Measurements from ENCODE around the gene ATG9A. TPM values are rescaled to one million over a fixed set of nuclear protein-coding genes. Genes with fewer than 3 reads are reported as not detected.
A peak's percentile ranks its signal among the peaks of the same experiment; 100 is the strongest.

Gene ATG9A
- total and polyA plus RNA-seq, 2 of the 8 experiments (the other 6 are each of a cell fraction or from before 2014, with no cell fraction given), result 43.6 to 66.8 TPM

- TF ChIP-seq SIRT6 (IDR thresholded peaks at IDR 0.05; ENCODE audit: low read length) (no peak), ASH2L (IDR thresholded peaks at IDR 0.05; ENCODE audit: low read length) (peak; percentile 60), SUZ12 (IDR thresholded peaks at IDR 0.05; ENCODE audit: low read length) (no peak; the same call in 1 of the 2 replicates), EZH2 (IDR thresholded peaks at IDR 0.05; ENCODE audit: low read depth, low read length, severe bottlenecking) (no peak), RNF2 (IDR thresholded peaks at IDR 0.05; ENCODE audit: borderline replicate concordance, low read depth, low read length, missing control alignments, poor library complexity, severe bottlenecking) (no peak), TAF7 (optimal IDR thresholded peaks at IDR 0.05; ENCODE audit: borderline replicate concordance, low read depth, low read length) (peak; percentile 49), JUN (IDR thresholded peaks at IDR 0.05; ENCODE audit: low read depth, low read length) (no peak), TBP (IDR thresholded peaks at IDR 0.05; ENCODE audit: low read depth, low read length) (peak; percentile 72), NANOG (IDR thresholded peaks at IDR 0.05; ENCODE audit: insufficient read depth, low read depth, low read length, poor library complexity, severe bottlenecking) (peak; percentile 2), FOSL1 (IDR thresholded peaks at IDR 0.05; ENCODE audit: insufficient read depth, low read depth, low read length) (no peak), RFX5 (IDR thresholded peaks at IDR 0.05; ENCODE audit: borderline replicate concordance, low read depth, low read length) (no peak), USF2 (IDR thresholded peaks at IDR 0.05; ENCODE audit: low read length) (peak; percentile 95)
Observed at GRCh38 chr2:219218732-219219701, 10.4 kb downstream of the ATG9A start, which contains the start of gene ABCB6 (continued).
